SK-N-MC (cell line): ENCODE results near the gene RNPC3.
"Not testable (repeated sequence)": the region's sequence is repeated elsewhere in the genome, so short reads cannot be mapped to it uniquely, and the experiment has no call there.

Experiments
- EZH2 ChIP-seq: fragments of 200-600 bp; sonication (generic); IDR thresholded peaks from one replicate; pipeline ENCODE4 v1.6.1; 2017; ENCODE audit warnings: antibody characterized with exemption
- FOXP2 ChIP-seq: optimal IDR thresholded peaks from 2 replicates; pipeline ENCODE3; 2011; ENCODE audit warnings: mild to moderate bottlenecking, moderate library complexity; ENCODE audit not compliant: insufficient read depth; ENCODE audit errors: extremely low read length, control extremely low read depth
- POLR2AphosphoS5 ChIP-seq: IDR thresholded peaks from 2 replicates; pipeline ENCODE4 v1.6.1; 2012; ENCODE audit warnings: mild to moderate bottlenecking, low read depth, low read length, borderline replicate concordance

DNA sequence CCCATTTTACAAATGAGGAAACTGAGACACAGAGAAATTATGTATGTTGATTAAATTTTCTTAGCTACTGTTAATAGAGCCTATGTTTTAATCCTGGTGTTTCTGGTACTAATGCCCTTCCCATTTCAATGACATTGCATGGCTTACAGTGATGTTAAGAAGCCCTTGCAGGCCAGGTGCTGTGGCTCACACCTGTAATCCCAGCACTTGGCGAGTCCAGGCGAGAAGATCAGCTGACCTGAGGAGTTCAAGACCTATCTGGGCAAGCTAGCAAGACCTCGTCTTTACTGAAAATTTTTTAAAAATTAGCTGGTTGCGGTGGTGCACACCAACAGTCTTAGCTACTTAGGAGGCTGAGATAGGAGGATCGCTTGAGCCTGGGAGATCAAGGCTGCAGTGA lies 51.3 kb downstream of the RNPC3 start:
- not testable (repeated sequence) for TF ChIP-seq EZH2, POLR2AphosphoS5, FOXP2
